GM10266 (cell line): ENCODE measurements around the gene COA8.

Source experiments
- DNase-seq: peaks from one replicate; pipeline ENCODE4 v3.0.0; 2012; ENCODE audit errors: extremely low spot score
- TF ChIP-seq, protein P1 (sequence below): IDR thresholded peaks from 2 replicates; pipeline ENCODE4 v1.5.1; 2012; ENCODE audit warnings: mild to moderate bottlenecking, low read depth; ENCODE audit not compliant: control insufficient read depth, insufficient read depth; ENCODE audit errors: missing control alignments

COA8 gene

DNA sequence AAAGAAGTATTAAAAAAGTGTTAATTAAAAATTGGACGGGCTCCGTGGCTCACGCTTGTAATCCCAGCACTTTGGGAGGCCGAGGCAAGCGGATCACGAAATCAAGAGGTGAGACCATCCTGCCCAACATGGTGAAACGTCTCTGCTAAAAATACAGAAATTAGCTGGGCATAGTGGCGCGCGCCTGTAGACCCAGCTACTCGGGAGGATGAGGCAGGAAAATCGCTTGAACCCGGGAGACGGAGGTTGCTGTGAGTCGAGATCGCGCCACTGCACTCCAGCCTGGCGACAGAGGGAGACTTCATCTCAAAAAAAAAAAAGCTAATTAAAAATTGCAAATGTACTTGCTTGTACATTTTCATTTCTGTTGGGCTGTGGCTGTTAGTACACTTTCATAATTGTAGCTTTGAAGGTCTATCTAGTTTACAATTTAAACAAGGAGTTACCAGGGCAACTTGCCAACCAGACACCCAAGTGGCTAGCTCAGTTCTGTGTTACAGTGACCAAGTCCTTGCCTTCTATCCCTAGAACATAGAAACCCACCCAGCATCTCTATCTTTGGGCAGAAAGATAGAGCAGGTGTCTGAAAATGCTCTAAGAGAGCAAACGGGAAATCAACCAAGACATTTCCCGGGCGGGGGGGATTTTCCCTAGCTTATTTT lies 1.2 kb downstream of the COA8 start:
- no peak for DNase-seq
- TF ChIP-seq, protein P1, sequence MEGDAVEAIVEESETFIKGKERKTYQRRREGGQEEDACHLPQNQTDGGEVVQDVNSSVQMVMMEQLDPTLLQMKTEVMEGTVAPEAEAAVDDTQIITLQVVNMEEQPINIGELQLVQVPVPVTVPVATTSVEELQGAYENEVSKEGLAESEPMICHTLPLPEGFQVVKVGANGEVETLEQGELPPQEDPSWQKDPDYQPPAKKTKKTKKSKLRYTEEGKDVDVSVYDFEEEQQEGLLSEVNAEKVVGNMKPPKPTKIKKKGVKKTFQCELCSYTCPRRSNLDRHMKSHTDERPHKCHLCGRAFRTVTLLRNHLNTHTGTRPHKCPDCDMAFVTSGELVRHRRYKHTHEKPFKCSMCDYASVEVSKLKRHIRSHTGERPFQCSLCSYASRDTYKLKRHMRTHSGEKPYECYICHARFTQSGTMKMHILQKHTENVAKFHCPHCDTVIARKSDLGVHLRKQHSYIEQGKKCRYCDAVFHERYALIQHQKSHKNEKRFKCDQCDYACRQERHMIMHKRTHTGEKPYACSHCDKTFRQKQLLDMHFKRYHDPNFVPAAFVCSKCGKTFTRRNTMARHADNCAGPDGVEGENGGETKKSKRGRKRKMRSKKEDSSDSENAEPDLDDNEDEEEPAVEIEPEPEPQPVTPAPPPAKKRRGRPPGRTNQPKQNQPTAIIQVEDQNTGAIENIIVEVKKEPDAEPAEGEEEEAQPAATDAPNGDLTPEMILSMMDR = no peak

DNA sequence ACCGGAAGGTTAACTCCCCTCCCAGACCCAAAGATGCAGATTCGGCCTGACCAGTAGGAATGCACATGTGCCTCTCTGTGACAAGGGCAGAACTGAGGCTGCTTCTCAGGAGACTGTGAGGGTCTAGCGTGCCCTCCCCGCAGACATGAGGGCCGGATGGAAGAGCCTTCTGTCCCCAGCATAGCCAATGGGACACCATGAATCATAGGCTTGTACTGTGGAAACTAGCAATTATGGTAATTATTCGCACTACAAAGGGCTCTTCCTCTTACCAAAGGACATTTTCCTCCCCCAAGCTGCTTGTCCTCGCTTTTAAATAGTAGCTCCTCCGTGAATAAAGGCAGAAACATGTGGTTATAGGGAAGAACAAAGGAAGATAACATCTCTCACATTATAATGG lies 6.2 kb downstream of the COA8 start:
- no peak for DNase-seq
- TF ChIP-seq, protein P1 = no peak

DNA sequence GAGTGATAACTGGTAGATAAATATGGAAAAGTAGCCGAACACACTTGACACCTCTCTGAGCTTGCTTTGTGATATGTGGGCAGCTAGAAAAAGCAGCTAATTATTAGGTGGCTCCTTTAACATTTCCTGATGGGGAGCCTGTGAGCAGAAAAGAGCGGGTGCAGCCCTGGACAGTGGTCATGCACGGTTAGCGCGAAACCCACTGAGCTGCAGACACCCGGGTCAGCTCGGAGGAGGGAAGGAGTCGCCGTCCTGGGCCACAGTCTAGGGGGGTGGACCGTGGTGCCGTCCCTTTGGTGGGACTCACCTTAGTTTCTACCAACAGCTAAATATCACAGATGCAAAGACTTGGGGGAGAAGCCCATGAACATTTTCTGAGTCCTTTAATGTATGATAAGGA lies 6.6 kb downstream of the COA8 start:
- TF ChIP-seq, protein P1 = no peak
- DNase-seq = no peak

DNA sequence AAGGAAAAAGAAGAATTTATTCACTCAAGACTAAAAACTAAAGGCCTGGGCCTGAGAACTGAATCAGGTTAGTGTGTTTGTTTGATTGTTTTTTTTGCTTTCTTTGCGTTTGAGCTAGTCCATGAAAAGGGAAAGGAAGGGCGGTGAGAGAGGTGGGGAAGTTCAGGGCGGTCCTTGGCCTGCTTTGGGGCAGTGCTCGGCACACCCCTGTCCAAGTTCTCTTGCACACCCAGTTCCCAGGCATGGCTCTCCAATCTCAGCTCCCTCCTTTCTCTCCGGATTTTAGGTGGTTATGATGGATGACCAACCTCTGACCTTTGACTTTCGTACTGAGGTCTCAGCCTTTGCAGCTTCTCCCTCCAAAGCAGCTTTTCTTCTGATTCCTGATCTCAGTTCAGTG lies 11.3 kb downstream of the COA8 start:
- DNase-seq = no peak
- TF ChIP-seq, protein P1 = no peak

DNA sequence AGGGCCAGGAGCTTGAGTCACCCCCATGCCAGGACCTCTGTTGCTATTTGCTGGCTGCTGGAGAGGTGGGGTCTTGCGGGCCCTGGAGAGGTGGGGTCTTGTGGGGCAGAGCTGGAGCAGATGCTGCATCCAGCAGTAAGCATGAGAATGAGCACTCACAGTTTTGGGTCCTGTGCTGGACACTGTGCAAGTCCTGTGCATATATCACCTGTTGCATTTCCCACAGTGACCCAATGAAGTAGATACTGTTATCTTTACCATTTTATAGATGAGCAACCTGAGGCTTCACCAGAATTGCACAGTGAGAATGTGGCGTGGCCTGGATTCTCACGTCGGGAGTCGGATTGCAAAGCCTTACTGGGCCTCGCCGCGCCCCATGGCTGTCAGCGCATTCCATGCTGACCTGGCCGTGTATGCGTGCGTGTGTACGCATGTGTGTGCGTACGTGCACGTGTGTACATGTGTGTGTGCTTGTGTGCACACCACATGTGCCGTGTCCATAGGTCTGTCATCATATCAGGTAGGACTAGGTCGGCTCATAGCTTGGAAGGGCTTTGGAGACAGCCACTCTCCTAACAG lies 12.0 kb downstream of the COA8 start:
- TF ChIP-seq, protein P1 = no peak
- no peak for DNase-seq

DNA sequence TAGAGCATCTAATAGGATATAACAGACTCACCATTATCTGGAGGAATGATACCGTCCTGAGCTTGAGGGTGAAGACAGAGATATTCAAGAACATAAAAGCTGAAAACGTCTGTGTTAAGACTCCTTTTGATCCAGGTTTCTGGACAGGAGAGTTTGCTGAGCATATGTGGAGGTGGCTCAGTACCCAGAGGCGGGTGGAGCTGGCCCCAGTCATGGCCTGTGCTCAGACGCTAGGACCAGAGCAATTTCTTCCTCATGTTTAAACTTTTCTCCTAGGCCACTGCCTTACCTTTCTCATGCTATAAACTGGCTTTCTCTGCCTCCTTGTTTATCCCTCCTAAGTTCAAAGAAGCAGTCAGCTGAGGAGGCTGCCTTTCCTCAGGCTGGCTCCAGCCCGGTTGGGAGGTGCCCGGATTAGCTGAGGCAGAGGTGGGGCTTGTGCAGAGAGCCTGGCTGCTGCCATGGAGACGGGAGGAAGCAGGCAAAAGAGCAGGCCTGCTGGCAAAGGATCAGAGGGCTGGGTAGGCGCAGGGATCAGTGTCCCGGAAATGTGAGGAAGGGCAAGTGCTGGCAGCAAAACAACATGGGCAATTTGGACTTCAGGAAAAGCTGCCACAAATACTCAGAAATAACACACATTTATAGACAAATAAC lies 13.7 kb downstream of the COA8 start:
- DNase-seq = no peak
- TF ChIP-seq, protein P1 = no peak

DNA sequence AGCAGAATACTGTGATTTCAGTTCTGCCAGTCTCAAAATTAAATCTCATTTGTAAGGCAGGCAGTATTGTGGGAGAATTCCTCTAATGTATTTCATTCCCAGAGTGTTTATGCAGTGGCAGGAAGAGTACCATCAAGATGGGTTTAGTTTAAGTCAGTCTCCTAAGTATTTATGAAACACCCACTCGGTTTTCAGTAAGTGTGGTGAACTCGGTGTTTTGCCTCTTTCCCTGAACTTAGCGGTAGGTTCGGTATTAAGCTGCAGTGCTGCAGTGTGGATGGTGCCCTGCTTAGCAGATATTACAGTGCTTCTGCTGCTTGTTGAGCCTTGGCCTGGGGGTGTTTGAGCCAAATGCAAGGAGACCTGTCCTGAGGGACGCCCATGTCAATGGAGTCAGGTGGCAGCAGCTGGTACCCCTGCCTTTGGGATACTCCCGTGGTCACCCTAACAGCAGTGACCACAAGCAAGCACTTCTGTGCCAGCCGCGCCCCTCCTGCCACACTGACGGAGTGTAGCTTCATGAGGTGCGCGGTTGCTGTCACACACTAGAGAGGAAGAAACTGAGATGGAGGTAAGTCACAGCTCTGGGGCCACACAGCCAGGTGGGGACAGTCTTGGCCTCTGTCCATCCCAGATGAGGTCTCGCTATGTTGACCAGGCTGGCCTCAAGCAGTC lies 15.8 kb downstream of the COA8 start:
- TF ChIP-seq, protein P1 = no peak
- DNase-seq = no peak
